GM18951 (cell line): ENCODE measurements around the gene FCAMR.

ENCODE experiments used
- POLR2A ChIP-seq: IDR thresholded peaks from 4 replicates; pipeline ENCODE4 v1.6.1; 2011; ENCODE audit warnings: mild to moderate bottlenecking; ENCODE audit not compliant: insufficient read length, insufficient read depth; ENCODE audit errors: extremely low read depth
- in situ Hi-C: fragments of 300-500 bp; cut with MboI; formaldehyde crosslinking; loops from one replicate; pipeline ENCODE4 v1.12.0; 2022; ENCODE audit warnings: low sequenced_read_pairs, mixed read lengths, inconsistent platforms; ENCODE audit not compliant: unreplicated experiment

FCAMR gene

GRCh38 chr1:206970446-206970845 is at the start of gene FCAMR:
Gene FCAMR (minus strand): TSS chr1:206970460. CDS start chr1:206970125, 335 bp downstream.
- TF ChIP-seq POLR2A = no peak
- in situ Hi-C loops = no loop called here

GRCh38 chr1:207019661-207020060 is 49.4 kb upstream of the FCAMR start:
- no peak for TF ChIP-seq POLR2A
- in situ Hi-C loops = no loop called here

- in situ Hi-C loops = no loop called here
Measured at GRCh38 chr1:207019161-207019560, 48.9 kb upstream of the FCAMR start.

GRCh38 chr1:207018707-207019106 is 48.4 kb upstream of the FCAMR start:
- in situ Hi-C loops = no loop called here
- TF ChIP-seq POLR2A = no peak

More at GRCh38 chr1:207019161-207019560, 48.9 kb upstream of the FCAMR start:
- TF ChIP-seq POLR2A = no peak

- no peak for TF ChIP-seq POLR2A
- in situ Hi-C loops = no loop called here
Measured at GRCh38 chr1:207017615-207018559, 47.6 kb upstream of the FCAMR start.

- TF ChIP-seq POLR2A = no peak
- in situ Hi-C loops = no loop called here
Measured at GRCh38 chr1:207015791-207016190, 45.5 kb upstream of the FCAMR start.

- in situ Hi-C loops = no loop called here
- TF ChIP-seq POLR2A = no peak
Measured at GRCh38 chr1:207014728-207015127, 44.5 kb upstream of the FCAMR start.

- in situ Hi-C loops = no loop called here
- TF ChIP-seq POLR2A = no peak
Measured at GRCh38 chr1:207013321-207014085, 43.2 kb upstream of the FCAMR start.

- TF ChIP-seq POLR2A = no peak
- in situ Hi-C loops = no loop called here
Measured at GRCh38 chr1:207010726-207011125, 40.5 kb upstream of the FCAMR start.

GRCh38 chr1:207009945-207010344 is 39.7 kb upstream of the FCAMR start:
- no peak for TF ChIP-seq POLR2A
- in situ Hi-C loops = no loop called here

- in situ Hi-C loops = no loop called here
- TF ChIP-seq POLR2A = no peak
Measured at GRCh38 chr1:207009182-207009850, 39.1 kb upstream of the FCAMR start.

GRCh38 chr1:207007352-207008033 is 37.2 kb upstream of the FCAMR start:
- in situ Hi-C loops = no loop called here
- no peak for TF ChIP-seq POLR2A
